Heart left ventricle (tissue), 13 donors: ENCODE results near the gene CD247.

Experiments
- CTCF ChIP-seq, 12 donors: fragments of 200-600 bp; sonication (generic) in 4 of 12; IDR thresholded peaks; one replicate each; pipeline versions ENCODE4 v1.5.0 to v1.8.0; 2018 to 2022; ENCODE audit warnings: antibody characterized with exemption in 12 of 12, mild to moderate bottlenecking in 5 of 12
- POLR2A ChIP-seq, 2 donors: fragments of 450-650 bp; IDR thresholded peaks; one replicate each; pipeline ENCODE4 v1.6.1; 2017; ENCODE audit warnings: antibody characterized with exemption in 2 of 2, mild to moderate bottlenecking in 2 of 2, moderate library complexity in 2 of 2
- donor health status: ischemic (EF 13 %, LVEDD 7.1; RV severe dilation, severe dysfunction).
- donor health status: DM: no; HTN: yes; CAD: no.
- donor health status: DM: no; HTN: no; CAD: no.
- donor health status: ischemic (EF 25% LVEDD 6.9; RV normal size, moderate dysfunction).
- donor health status: ischemic (EF 25% LVEDD 5.7; RV mildly dilated, moderate dysfunction).
- donor health status: ischemic (EF 35%, LVEDD 5.7; RV mildly dilated, moderate dysfunction).
- donor health status: nonischemic (EF 11% LVEDD 7.7; RV severe dilation, severe dysfunction).
- donor health status: DM: yes; HTN: yes; CAD: no.
- donor health status: PGD.
- donor health status: ischemic (EF 29% LVEDD 5.4; RV normal size, mild dysfunction).
- donor health status: nonischemic (EF 23%, LVEDD 6.1; RV moderate dilation, normal function).

DNA sequence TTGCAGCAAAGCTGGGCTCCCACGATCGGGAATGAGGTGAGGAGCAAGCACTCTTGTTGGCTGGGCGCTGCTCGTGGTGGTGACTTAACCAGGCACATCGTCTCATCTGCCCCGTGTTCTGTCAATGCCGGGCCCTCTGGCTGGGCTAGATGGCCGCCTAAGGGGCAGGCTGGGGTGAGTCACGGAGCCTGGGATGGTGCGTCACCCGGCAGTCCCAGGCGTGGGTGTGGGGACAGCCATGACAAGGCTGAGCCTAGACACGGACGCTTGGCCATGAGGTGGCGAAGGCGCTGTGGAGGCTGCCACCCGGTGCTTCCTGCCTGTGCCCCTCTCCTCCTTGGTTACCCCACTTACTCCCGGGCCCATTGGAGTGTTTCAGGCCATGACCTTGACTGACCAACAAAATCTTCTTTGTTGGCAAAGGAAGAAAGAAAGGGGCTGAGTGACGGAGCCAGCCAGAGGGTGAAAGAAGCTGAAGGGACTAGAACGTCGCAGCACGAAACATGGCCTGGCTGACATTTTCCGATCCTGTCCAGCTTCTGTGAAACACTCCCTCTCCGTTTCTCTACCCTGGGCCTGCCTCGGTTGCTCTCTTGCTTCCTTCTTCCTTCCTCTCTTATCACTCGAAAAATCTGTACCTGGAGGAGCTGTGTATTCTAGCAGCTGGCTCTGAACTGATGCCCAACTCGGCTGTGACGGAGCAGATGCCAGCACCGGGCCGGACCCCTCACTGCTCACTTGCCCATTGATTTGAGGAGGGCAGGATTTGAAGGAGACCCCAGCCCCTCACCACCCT lies 596 bp downstream of the CD247 start:
- no peak for TF ChIP-seq CTCF (IDR thresholded peaks at IDR 0.05)
- no peak for TF ChIP-seq POLR2A (IDR thresholded peaks at IDR 0.05)
